CD4-positive, alpha-beta T cell treated with Interferon alpha-2 for 1 hour (primary cell): ENCODE measurements around the gene CACNA1D.

ENCODE experiments used
- DNase-seq, 2 donors: peaks; one replicate each; pipeline ENCODE4 v3.0.0-alpha.2; 2020 to 2022

Gene CACNA1D

DNA sequence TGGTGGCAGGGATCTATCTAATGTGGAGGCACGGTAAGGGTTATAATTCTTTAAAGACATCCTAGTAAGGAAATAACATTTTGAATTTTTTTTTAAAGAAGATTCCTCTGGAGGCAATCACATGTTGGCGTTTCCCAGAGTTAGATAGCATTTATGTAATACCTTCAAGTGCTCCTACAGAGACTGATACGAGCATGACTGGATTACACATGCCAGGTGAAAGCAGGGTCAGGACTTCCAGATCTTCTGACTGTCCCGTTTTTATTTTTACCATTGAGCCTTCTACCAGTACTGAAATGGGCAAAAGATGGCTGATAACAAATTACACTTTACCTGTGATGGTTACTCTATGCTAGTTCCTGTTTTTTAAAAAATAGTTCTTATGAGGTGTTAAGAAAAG, 365.8 kb downstream of the CACNA1D start:
- DNase-seq: no peak

DNA sequence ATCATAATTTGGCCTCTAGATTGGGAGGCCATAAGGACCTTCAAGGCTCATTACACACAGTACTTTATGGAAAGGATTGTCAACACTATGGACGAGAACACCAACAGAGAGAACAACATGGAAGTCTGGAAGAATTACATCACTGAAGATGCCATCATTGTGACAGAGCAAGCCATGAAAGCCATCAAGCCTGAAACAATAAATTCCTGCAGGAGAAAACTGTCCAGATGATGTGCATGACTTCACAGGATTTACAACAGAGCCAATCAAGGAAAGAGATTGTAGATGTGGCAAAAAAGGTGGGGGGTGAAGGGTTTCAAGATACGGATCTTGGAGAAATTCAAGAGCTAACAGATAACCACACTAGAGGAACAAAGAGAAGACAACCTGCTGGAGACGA, 367.8 kb downstream of the CACNA1D start:
- DNase-seq: no peak

DNA sequence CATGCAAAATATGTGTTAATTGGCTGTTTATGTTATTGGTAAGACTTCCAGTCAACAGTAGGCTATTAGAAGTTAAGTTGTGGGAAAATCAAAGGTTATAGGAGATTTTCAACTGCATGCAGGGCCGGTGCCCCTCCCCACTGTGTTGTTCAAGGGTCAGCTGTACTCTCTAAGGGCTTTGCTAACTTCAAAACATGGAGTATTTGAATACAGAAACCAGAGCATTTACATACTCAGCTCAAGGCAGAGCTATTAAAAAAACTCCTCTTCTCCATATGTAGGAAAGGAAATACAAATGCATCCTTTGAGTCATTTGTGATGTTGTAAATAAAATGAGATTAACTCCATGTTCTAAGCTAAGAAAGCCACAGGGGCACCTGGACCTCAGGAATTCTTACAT, 368.7 kb downstream of the CACNA1D start:
- no peak for DNase-seq
